Measurements from ENCODE around the gene KRTAP10-2. TPM values are rescaled to one million over a fixed set of nuclear protein-coding genes. Genes with fewer than 3 reads are reported as not detected.
"Not testable (repeated sequence)": the region's sequence is repeated elsewhere in the genome, so short reads cannot be mapped to it uniquely, and the experiment has no call there.

The KRTAP10-2 gene
- total RNA-seq, 1 experiment from 2014 or later = not detected

DNA sequence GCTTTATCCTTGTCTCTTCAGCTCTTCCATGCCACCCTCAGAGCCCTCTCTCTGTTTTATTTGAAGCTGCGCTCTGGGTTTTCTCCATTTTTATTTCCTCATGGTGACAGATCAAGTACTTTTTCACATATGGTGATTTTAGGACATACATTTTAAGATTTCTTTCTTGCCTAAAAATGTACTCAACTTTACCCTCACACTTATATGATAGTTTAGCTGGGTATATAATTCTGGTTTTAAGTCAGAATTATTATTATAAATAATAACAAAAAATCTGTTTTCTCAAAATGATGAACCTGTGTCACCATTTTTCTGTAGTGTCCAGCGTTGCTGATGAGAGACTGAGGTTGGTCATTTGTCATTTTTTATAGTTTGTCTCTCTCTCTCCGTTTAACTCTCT is 29.9 kb upstream of the KRTAP10-2 start:
- H4K91ac ChIP-seq (ENCODE audit: insufficient read length, low read depth, low read length) = no peak overlapping the region
- H3K27me3 Mint-ChIP-seq (ENCODE audit: low read depth) = peaks cover 11% of the 10 kb centered on the region
- TF ChIP-seq, protein P1, sequence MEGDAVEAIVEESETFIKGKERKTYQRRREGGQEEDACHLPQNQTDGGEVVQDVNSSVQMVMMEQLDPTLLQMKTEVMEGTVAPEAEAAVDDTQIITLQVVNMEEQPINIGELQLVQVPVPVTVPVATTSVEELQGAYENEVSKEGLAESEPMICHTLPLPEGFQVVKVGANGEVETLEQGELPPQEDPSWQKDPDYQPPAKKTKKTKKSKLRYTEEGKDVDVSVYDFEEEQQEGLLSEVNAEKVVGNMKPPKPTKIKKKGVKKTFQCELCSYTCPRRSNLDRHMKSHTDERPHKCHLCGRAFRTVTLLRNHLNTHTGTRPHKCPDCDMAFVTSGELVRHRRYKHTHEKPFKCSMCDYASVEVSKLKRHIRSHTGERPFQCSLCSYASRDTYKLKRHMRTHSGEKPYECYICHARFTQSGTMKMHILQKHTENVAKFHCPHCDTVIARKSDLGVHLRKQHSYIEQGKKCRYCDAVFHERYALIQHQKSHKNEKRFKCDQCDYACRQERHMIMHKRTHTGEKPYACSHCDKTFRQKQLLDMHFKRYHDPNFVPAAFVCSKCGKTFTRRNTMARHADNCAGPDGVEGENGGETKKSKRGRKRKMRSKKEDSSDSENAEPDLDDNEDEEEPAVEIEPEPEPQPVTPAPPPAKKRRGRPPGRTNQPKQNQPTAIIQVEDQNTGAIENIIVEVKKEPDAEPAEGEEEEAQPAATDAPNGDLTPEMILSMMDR (conservative IDR thresholded peaks at IDR 0.05) = no peak
- H3T11ph ChIP-seq (ENCODE audit: low read length) = no peak overlapping the region
- H3K4me2 ChIP-seq (ENCODE audit: insufficient read depth, insufficient read length, low read length) = no peak overlapping the region
- no peak overlapping the region; a peak in 1 of 7 replicates for H3K27ac Mint-ChIP-seq
- no peaks in the 10 kb centered on the region for H3K79me1 ChIP-seq (ENCODE audit: insufficient read depth, low read depth, low read length, poor library complexity, severe bottlenecking)
- H4K8ac ChIP-seq (replicated peaks; ENCODE audit: insufficient read length, low read depth, low read length) = no peak overlapping the region
- H3K4me1 ChIP-seq (ENCODE audit: insufficient read depth, low read length) = no peaks in the 10 kb centered on the region
- no peak overlapping the region for H2BK5ac ChIP-seq (ENCODE audit: insufficient read length, low read length)
- no peak overlapping the region for H3K56ac ChIP-seq (ENCODE audit: insufficient read length, low read depth, low read length)
- peaks cover 18 to 25% of the 10 kb centered on the region in 2 experiments for H3K9me3 Mint-ChIP-seq
- H2BK12ac ChIP-seq (ENCODE audit: insufficient read length, low read depth, low read length) = no peak overlapping the region
- H3K4me3 Mint-ChIP-seq = no peak overlapping the region
- no peaks in the 10 kb centered on the region for H3K23me2 ChIP-seq (ENCODE audit: insufficient read length, low read depth, low read length, poor library complexity, severe bottlenecking)
- H2AK5ac ChIP-seq (ENCODE audit: insufficient read length, low read length) = no peak overlapping the region
- no peak overlapping the region for H3K18ac ChIP-seq (ENCODE audit: insufficient read length, low read depth, low read length)
- peaks cover 0 to 28% (median 12%) of the 10 kb centered on the region in 3 experiments; a peak in 5 of 7 replicates for H3K36me3 Mint-ChIP-seq (ENCODE audit: insufficient read depth in 1 of 3, low read depth in 3 of 3)
- no peaks in the 10 kb centered on the region for H3K27me3 ChIP-seq (ENCODE audit: insufficient read depth, low read length)
- no peak overlapping the region for H3K23ac ChIP-seq (ENCODE audit: insufficient read length, low read depth, low read length)
- no peak overlapping the region for H4K5ac ChIP-seq (ENCODE audit: insufficient read length, low read depth, low read length)
- no peaks in the 10 kb centered on the region for H3K9me3 ChIP-seq (ENCODE audit: control insufficient read depth, low read depth, low read length)
- no peaks in the 10 kb centered on the region for H3K79me2 ChIP-seq (ENCODE audit: insufficient read depth, low read length)
- no CpG with 5 or more reads among the region's 3 CpGs for WGBS (ENCODE audit: extremely low coverage, insufficient read length, low lambda C conversion rate)
- H3K27ac ChIP-seq (ENCODE audit: insufficient read length, low read depth, low read length) = no peak overlapping the region
- no peak overlapping the region for H3K9ac ChIP-seq (ENCODE audit: extremely low read depth, insufficient read length, low read length)
- no peak overlapping the region for H2AFZ ChIP-seq (ENCODE audit: low read length)
- H2BK20ac ChIP-seq (ENCODE audit: low read depth, low read length, poor library complexity, severe bottlenecking) = no peak overlapping the region
- no peak for DNase-seq
- no peak overlapping the region for H3K14ac ChIP-seq (ENCODE audit: insufficient read depth, low read length)
- no peak overlapping the region for H2BK15ac ChIP-seq (ENCODE audit: low read depth, low read length)
- H4K20me1 ChIP-seq (ENCODE audit: control insufficient read depth, insufficient read depth, insufficient read length) = no peaks in the 10 kb centered on the region
- no peak overlapping the region for H3K4ac ChIP-seq (ENCODE audit: low read depth, low read length)
- H3K4me1 Mint-ChIP-seq = peaks cover 19 to 22% of the 10 kb centered on the region in 2 experiments
- no peak overlapping the region for H2BK120ac ChIP-seq (ENCODE audit: low read depth, low read length, poor library complexity, severe bottlenecking)

DNA sequence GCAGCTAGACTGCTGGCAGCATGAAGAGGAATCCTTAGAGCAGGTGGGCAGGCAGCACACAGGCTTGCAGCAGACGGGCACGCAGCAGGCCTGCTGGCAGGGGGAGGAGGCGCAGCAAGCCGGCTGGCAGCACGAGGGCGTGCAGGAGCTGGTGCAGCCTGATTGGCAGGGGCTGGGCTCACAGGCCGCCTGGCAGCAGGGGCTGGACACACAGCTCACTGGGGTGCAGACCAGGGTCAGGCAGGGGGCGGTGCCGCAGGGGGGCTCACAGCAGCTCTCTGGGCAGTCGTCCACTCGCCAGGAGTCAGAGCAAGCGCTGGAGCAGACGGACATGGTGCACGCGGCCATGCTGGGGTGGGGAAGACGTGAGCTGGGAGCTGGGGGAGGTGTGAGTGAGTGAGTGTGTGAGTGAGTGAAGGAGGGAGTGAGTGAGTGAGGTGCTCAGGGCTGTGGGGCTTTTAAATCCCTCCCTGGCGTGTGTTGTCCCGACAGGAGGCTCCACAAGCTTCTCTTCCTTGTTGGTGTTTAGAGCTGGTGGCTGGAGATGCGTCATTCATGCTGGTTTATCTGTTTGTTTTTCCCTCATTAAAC is 29.0 kb upstream of the KRTAP10-2 start, which contains the start of gene KRTAP10-5:
Gene KRTAP10-5, minus strand, starts transcription at position 374 of the 591 bp plus-strand sequence. Its CDS starts 26 bp downstream, at position 348.
- H3K27me3 ChIP-seq (ENCODE audit: insufficient read depth, low read length); H2BK12ac ChIP-seq (ENCODE audit: insufficient read length, low read depth, low read length); H3K4ac ChIP-seq (ENCODE audit: low read depth, low read length); H2BK120ac ChIP-seq (ENCODE audit: low read depth, low read length, poor library complexity, severe bottlenecking); H3K23ac ChIP-seq (ENCODE audit: insufficient read length, low read depth, low read length); H3K18ac ChIP-seq (ENCODE audit: insufficient read length, low read depth, low read length); H4K91ac ChIP-seq (ENCODE audit: insufficient read length, low read depth, low read length); H3K4me2 ChIP-seq (ENCODE audit: insufficient read depth, insufficient read length, low read length); H3K23me2 ChIP-seq (ENCODE audit: insufficient read length, low read depth, low read length, poor library complexity, severe bottlenecking); H2AK5ac ChIP-seq (ENCODE audit: insufficient read length, low read length); H3K4me1 ChIP-seq (ENCODE audit: insufficient read depth, low read length); H2BK15ac ChIP-seq (ENCODE audit: low read depth, low read length); H4K8ac ChIP-seq (replicated peaks; ENCODE audit: insufficient read length, low read depth, low read length); H4K20me1 ChIP-seq (ENCODE audit: control insufficient read depth, insufficient read depth, insufficient read length); H2BK5ac ChIP-seq (ENCODE audit: insufficient read length, low read length); H2AFZ ChIP-seq (ENCODE audit: low read length); H3K9ac ChIP-seq (ENCODE audit: extremely low read depth, insufficient read length, low read length); H3K27ac Mint-ChIP-seq; H2BK20ac ChIP-seq (ENCODE audit: low read depth, low read length, poor library complexity, severe bottlenecking); H3K79me2 ChIP-seq (ENCODE audit: insufficient read depth, low read length); H3K79me1 ChIP-seq (ENCODE audit: insufficient read depth, low read depth, low read length, poor library complexity, severe bottlenecking); H3K9me3 ChIP-seq (ENCODE audit: control insufficient read depth, low read depth, low read length); H3K56ac ChIP-seq (ENCODE audit: insufficient read length, low read depth, low read length); H3T11ph ChIP-seq (ENCODE audit: low read length); H3K27ac ChIP-seq (ENCODE audit: insufficient read length, low read depth, low read length); H4K5ac ChIP-seq (ENCODE audit: insufficient read length, low read depth, low read length): not testable (repeated sequence)
- H3K14ac ChIP-seq (ENCODE audit: insufficient read depth, low read length) = 0 out of 2 replicates have a peak within 1 kb of the TSS, but pooled peaks have one; percentile 46
- H3K9me3 Mint-ChIP-seq = peaks cover 18 to 28% of the 10 kb centered on the region in 2 experiments
- WGBS (ENCODE audit: extremely low coverage, insufficient read length, low lambda C conversion rate) = no CpG with 5 or more reads among the region's 19 CpGs
- DNase-seq = peak; percentile 29
- H3K27me3 Mint-ChIP-seq (ENCODE audit: low read depth) = peaks cover 14% of the 10 kb centered on the region
- peaks cover 13 to 25% of the 10 kb centered on the region in 2 experiments for H3K4me1 Mint-ChIP-seq
- H3K36me3 Mint-ChIP-seq (ENCODE audit: insufficient read depth in 1 of 3, low read depth in 3 of 3) = peaks cover 0 to 28% (median 12%) of the 10 kb centered on the region in 3 experiments; a peak in 5 of 7 replicates
- peak within 1 kb of the TSS in 1 of 2 experiments; percentile 16; a peak in 1 of 5 replicates for H3K4me3 Mint-ChIP-seq
